Measurements from ENCODE around the gene CHST4.
A peak's percentile ranks its signal among the peaks of the same experiment; 100 is the strongest.

Gene CHST4

GRCh38 chr16:71547168-71547567 is 20.9 kb downstream of the CHST4 start:
- Histone ChIP-seq H3K4me3 (ENCODE audit: low read depth, low read length) (no peak overlapping the region), H3K36me3 (no peaks in the 10 kb centered on the region), H3K27me3 (peaks cover 29% of the 10 kb centered on the region), H3K9me3 (no peaks in the 10 kb centered on the region), H3K4me1 (no peaks in the 10 kb centered on the region)
- TF ChIP-seq, protein P1, sequence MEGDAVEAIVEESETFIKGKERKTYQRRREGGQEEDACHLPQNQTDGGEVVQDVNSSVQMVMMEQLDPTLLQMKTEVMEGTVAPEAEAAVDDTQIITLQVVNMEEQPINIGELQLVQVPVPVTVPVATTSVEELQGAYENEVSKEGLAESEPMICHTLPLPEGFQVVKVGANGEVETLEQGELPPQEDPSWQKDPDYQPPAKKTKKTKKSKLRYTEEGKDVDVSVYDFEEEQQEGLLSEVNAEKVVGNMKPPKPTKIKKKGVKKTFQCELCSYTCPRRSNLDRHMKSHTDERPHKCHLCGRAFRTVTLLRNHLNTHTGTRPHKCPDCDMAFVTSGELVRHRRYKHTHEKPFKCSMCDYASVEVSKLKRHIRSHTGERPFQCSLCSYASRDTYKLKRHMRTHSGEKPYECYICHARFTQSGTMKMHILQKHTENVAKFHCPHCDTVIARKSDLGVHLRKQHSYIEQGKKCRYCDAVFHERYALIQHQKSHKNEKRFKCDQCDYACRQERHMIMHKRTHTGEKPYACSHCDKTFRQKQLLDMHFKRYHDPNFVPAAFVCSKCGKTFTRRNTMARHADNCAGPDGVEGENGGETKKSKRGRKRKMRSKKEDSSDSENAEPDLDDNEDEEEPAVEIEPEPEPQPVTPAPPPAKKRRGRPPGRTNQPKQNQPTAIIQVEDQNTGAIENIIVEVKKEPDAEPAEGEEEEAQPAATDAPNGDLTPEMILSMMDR (IDR thresholded peaks at IDR 0.05; ENCODE audit: low read depth, low read length) = no peak
- DNase-seq = no peak

DNA sequence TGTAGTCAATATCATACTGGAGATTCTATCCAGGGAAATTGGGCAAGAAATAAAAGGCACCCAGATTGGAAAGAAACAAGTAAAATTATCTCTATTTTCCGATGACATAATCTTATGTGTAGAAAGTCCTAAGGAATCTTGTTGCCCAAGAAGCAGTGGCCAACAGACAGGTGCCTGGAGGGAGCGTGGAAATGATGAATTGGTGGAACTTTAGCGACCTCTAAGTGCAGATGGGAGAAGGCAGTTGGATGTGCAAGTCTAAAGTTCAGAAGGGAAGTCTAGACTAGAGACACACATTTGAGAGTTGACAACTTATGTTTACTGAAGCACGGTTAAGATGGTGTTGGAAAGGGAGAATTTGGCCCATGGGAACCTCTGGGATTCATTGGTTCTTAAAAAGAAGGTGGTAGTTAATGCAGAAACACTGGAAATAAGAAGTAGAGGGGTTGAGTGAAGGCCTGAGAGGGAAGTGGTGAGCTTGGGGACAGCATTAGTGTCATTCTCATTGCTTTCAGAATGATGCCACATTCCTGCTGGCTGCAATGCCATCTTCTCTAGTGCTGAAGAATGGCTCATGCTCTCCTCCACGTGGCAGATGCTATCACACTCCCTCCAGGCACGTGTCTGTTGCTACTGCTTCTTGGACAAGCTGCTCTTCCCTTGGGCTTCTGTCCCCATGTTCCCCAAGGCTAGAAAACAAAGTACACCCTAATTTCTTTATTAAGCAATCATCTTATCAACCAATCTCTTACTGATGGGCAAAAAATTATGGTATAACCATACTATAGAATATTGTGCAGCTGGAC is 26.7 kb downstream of the CHST4 start:
- TF ChIP-seq, protein P1 (IDR thresholded peaks at IDR 0.05; ENCODE audit: low read depth, low read length) = peak; percentile 32; the same call in 1 of the 2 replicates
- H3K4me1 ChIP-seq = no peaks in the 10 kb centered on the region
- H3K4me3 ChIP-seq (ENCODE audit: low read depth, low read length) = no peak overlapping the region
- no peaks in the 10 kb centered on the region for H3K36me3 ChIP-seq
- H3K27me3 ChIP-seq = peaks cover 25% of the 10 kb centered on the region
- no peak for DNase-seq
- no peaks in the 10 kb centered on the region for H3K9me3 ChIP-seq

DNA sequence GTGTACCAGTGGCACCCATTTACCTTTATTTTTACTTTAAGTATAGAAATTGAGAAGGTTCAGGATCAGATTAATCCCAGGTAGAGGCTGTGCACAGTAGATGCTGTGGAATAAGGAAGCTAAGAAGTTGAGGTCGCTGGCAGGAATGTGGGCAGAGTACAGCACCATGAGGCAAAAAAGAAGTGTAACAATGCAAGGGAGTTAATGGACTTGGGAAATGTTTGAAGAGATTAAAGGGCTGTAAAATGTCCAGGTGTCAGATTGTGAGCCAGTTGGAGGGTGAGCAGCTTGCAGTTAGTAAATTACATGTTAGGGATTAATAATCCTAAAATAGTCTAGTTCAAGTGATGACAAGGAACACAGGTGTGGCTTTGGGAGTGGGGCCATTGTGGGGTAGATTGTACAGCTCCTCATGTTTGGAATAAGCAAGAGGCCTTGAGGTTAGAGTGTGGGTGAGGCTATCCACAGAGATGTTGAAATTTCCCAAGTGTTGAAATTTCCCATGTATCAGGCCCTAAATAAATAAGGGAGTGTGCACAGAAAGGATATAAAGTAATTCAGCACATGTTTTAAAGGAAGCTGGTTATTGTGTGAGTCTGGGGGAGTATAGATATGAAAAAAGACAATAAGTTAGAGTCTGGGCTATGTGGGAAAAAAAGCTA is 29.1 kb downstream of the CHST4 start:
- Histone ChIP-seq H3K4me1 (no peaks in the 10 kb centered on the region), H3K4me3 (ENCODE audit: low read depth, low read length) (no peak overlapping the region), H3K9me3 (no peaks in the 10 kb centered on the region), H3K27me3 (peaks cover 17% of the 10 kb centered on the region), H3K36me3 (no peaks in the 10 kb centered on the region)
- DNase-seq = no peak
- TF ChIP-seq, protein P1 (IDR thresholded peaks at IDR 0.05; ENCODE audit: low read depth, low read length) = no peak

DNA sequence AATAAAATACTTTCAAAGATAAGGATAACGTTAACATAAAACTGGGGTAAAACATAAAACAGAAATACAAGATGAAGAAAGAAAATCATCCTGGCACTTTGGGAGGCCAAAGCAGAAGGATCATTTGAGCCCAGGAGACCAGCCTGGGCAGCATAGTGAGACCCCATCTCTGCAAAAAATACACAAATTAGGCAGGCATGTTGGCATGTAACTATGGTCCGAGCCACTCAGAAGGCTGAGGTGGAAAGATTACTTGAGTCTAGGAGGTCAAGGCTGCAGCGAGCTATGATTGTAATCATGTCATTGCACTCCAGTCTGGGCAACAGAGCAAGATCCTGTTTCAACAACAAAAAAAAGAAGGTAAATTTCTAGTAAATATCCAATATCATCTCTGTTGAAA is 31.1 kb downstream of the CHST4 start:
- TF ChIP-seq, protein P1 (IDR thresholded peaks at IDR 0.05; ENCODE audit: low read depth, low read length) = no peak
- no peaks in the 10 kb centered on the region for H3K9me3 ChIP-seq
- peaks cover 12% of the 10 kb centered on the region for H3K27me3 ChIP-seq
- no peaks in the 10 kb centered on the region for H3K4me1 ChIP-seq
- no peaks in the 10 kb centered on the region for H3K36me3 ChIP-seq
- DNase-seq = no peak
- no peak overlapping the region for H3K4me3 ChIP-seq (ENCODE audit: low read depth, low read length)

- TF ChIP-seq, protein P1 (IDR thresholded peaks at IDR 0.05; ENCODE audit: low read depth, low read length) = no peak
- H3K9me3 ChIP-seq = no peaks in the 10 kb centered on the region
- H3K36me3 ChIP-seq = no peaks in the 10 kb centered on the region
- no peaks in the 10 kb centered on the region for H3K4me1 ChIP-seq
- peaks cover 7% of the 10 kb centered on the region; the same call in 1 of the 2 replicates for H3K27me3 ChIP-seq
- H3K4me3 ChIP-seq (ENCODE audit: low read depth, low read length) = no peak overlapping the region
- no peak for DNase-seq
These were observed 31.8 kb downstream of the CHST4 start for GRCh38 chr16:71557954-71558582.

Measured in BE2C (cell line).